ENCODE results near the gene EYS.

- no peak for TF ChIP-seq GATA3 (IDR thresholded peaks at IDR 0.05; ENCODE audit: low read depth, low read length)
- TF ChIP-seq GATA2 (IDR thresholded peaks at IDR 0.05; ENCODE audit: low read depth, low read length): no peak
Measured at GRCh38 chr6:65253041-65253440, 454.0 kb downstream of the EYS start.

All from SH-SY5Y (cell line).